ENCODE data around the gene PABPN1. TPM values are rescaled to one million over a fixed set of nuclear protein-coding genes. Genes with fewer than 3 reads are reported as not detected.
A peak's percentile ranks its signal among the peaks of the same experiment; 100 is the strongest.

PABPN1 gene
- total RNA-seq, 3 donors from 2014 or later (not counting 1 experiment from before 2014, with no cell fraction given), result 226 to 261 (median 238) TPM

DNA sequence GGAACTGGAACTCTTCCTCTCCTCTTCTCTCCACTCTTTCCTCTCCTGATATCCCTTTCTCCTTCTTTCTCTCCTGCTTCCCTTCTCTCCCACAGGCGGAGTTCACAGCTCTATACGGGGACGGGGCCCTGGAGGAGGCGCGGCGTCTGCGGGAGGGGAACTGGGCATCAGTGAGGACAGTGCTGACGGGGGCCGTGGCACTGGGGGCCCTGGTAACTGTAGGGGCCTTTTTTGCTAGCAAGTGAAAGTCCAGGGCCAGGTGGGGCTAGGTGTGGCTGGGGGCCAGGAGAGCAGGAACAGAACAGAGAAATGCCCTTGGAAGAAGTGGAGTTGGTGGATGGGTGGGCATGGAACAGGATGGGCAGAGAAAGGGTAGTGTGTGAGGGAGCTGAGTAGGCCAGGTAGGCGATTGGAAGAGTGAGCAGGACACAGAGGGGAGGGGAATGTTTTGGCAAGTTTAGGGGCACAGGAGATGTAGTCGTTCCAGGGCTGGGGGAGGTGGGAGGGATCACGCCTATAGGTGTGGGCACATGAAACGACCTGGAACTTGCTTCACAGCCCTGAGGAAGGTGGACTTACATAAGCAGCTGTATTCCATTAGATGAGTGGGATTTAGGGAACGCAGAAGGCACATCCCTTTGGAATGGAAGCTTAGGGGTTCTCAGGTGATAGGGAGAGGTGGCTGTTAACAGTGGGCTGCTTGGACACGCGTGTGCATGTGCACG is 12.4 kb upstream of the PABPN1 start:
- intact Hi-C loops (cut with micrococcal nuclease), result loop anchor here (10.0 kb wide), 1 partner anchor 214 kb away; the partner anchor contains the start of genes ACIN1 and C14orf119
- Mint-ChIP-seq H3K36me3 (no peaks in the 10 kb centered on the region), H3K4me3 (peak overlapping the region; percentile 11), H3K27me3 (ENCODE audit: low read depth in 2 of 2) (no peaks in the 10 kb centered on the region), H3K27ac (peak overlapping the region in 1 of 2 donors; percentile 94), H3K4me1 (peaks cover 21 to 41% of the 10 kb centered on the region in 2 donors), H3K9me3 (no peaks in the 10 kb centered on the region)
- peaks cover 25% of the 10 kb centered on the region for H3K4me1 ChIP-seq (ENCODE audit: control insufficient read depth, insufficient read depth, low read length)
- ATAC-seq (no peak), DNase-seq (no peak)
- TF ChIP-seq, protein P1, sequence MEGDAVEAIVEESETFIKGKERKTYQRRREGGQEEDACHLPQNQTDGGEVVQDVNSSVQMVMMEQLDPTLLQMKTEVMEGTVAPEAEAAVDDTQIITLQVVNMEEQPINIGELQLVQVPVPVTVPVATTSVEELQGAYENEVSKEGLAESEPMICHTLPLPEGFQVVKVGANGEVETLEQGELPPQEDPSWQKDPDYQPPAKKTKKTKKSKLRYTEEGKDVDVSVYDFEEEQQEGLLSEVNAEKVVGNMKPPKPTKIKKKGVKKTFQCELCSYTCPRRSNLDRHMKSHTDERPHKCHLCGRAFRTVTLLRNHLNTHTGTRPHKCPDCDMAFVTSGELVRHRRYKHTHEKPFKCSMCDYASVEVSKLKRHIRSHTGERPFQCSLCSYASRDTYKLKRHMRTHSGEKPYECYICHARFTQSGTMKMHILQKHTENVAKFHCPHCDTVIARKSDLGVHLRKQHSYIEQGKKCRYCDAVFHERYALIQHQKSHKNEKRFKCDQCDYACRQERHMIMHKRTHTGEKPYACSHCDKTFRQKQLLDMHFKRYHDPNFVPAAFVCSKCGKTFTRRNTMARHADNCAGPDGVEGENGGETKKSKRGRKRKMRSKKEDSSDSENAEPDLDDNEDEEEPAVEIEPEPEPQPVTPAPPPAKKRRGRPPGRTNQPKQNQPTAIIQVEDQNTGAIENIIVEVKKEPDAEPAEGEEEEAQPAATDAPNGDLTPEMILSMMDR (IDR thresholded peaks at IDR 0.05), result no peak
- no peaks in the 10 kb centered on the region for H3K36me3 ChIP-seq (ENCODE audit: control insufficient read depth, insufficient read depth, low read length)
- H3K27me3 ChIP-seq (ENCODE audit: control insufficient read depth, insufficient read depth, low read length), result no peaks in the 10 kb centered on the region
- H3K4me3 ChIP-seq (ENCODE audit: low read length), result no peak overlapping the region
- no peaks in the 10 kb centered on the region for H3K9me3 ChIP-seq (ENCODE audit: control insufficient read depth, insufficient read depth, low read length)
- 93% methylated on average over 17 of the region's 17 CpGs for WGBS (ENCODE audit: insufficient coverage)
- no peak overlapping the region for H3K27ac ChIP-seq (ENCODE audit: low read length)

- Histone ChIP-seq H3K9me3 (ENCODE audit: control insufficient read depth, insufficient read depth, low read length) (no peaks in the 10 kb centered on the region), H3K27me3 (ENCODE audit: control insufficient read depth, insufficient read depth, low read length) (no peaks in the 10 kb centered on the region), H3K27ac (ENCODE audit: low read length) (no peak overlapping the region), H3K4me3 (ENCODE audit: low read length) (no peak overlapping the region), H3K4me1 (ENCODE audit: control insufficient read depth, insufficient read depth, low read length) (peaks cover 25% of the 10 kb centered on the region), H3K36me3 (ENCODE audit: control insufficient read depth, insufficient read depth, low read length) (no peaks in the 10 kb centered on the region)
- intact Hi-C loops (cut with micrococcal nuclease), result no loop called here
- Mint-ChIP-seq H3K4me3 (no peak overlapping the region), H3K27ac (no peak overlapping the region), H3K9me3 (no peaks in the 10 kb centered on the region), H3K27me3 (ENCODE audit: low read depth in 2 of 2) (no peaks in the 10 kb centered on the region), H3K36me3 (no peaks in the 10 kb centered on the region), H3K4me1 (peaks cover 21 to 36% of the 10 kb centered on the region in 2 donors)
- TF ChIP-seq, protein P1 (IDR thresholded peaks at IDR 0.05), result no peak
- DNase-seq (no peak), ATAC-seq (no peak)
- WGBS (ENCODE audit: insufficient coverage), result 100% methylated on average over 1 of the region's 1 CpG
Observed at GRCh38 chr14:23310546-23310945, 10.7 kb upstream of the PABPN1 start.

DNA sequence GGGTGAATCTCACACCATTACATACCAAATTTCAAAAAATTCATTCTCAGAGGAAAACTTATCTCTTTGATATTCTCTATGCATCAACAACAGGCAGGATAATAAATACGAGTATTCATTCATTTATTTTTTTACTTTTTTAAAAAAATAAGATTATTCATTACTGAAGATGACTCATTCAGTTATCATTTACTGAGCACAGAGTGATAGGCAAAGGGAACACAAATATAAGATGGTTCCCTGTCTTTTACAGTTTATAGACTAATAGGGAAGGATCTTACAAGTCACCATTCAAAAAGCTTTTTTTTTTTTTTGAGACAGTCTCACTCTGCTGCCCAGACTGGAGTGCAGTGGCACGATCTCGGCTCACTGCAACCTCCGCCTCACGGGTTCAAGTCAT is 5.0 kb upstream of the PABPN1 start:
- no peak for ATAC-seq

More for the DNA sequence above, 5.0 kb upstream of the PABPN1 start:
- Histone ChIP-seq H3K36me3 (ENCODE audit: control insufficient read depth, insufficient read depth, low read length) (no peaks in the 10 kb centered on the region), H3K27me3 (ENCODE audit: control insufficient read depth, insufficient read depth, low read length) (no peaks in the 10 kb centered on the region), H3K27ac (ENCODE audit: low read length) (no peak overlapping the region), H3K4me3 (ENCODE audit: low read length) (no peak overlapping the region), H3K9me3 (ENCODE audit: control insufficient read depth, insufficient read depth, low read length) (no peaks in the 10 kb centered on the region), H3K4me1 (ENCODE audit: control insufficient read depth, insufficient read depth, low read length) (peaks cover 9% of the 10 kb centered on the region)
- DNase-seq, result no peak
- 98% methylated on average over 4 of the region's 5 CpGs for WGBS (ENCODE audit: insufficient coverage)
- TF ChIP-seq, protein P1 (IDR thresholded peaks at IDR 0.05), result no peak
- peaks cover 15 to 18% of the 10 kb centered on the region in 2 donors for H3K4me1 Mint-ChIP-seq
- intact Hi-C loops (cut with micrococcal nuclease), result no loop called here
- H3K27ac Mint-ChIP-seq, result no peak overlapping the region
- no peak overlapping the region for H3K4me3 Mint-ChIP-seq
- H3K27me3 Mint-ChIP-seq (ENCODE audit: low read depth in 2 of 2), result no peaks in the 10 kb centered on the region
- no peaks in the 10 kb centered on the region for H3K36me3 Mint-ChIP-seq
- no peaks in the 10 kb centered on the region for H3K9me3 Mint-ChIP-seq
